IMR-90 (cell line): ENCODE results near the gene FSIP1. TPM values are rescaled to one million over a fixed set of nuclear protein-coding genes. Genes with fewer than 3 reads are reported as not detected.

Experiments used
- ATAC-seq: fragments of 200-7000 bp; cut with Tn5 transposase; 2 replicates; pipeline ENCODE4 v1.9.1; 2020; ENCODE audit warnings: low read depth, mild to moderate bottlenecking, moderate library complexity
- BruUV-seq: library from RNA; stranded (reverse); fragments of 400-500 nt; replicated peaks from 2 replicates; lab custom pipeline; 2021; lab: Mats Ljungman, UMichigan
- CTCF ChIA-PET: fragments of 300-600 bp; formaldehyde crosslinking; extraction: SDS; loops from one replicate; lab custom pipeline; 2021; ENCODE audit warnings: antibody characterized with exemption; lab: Yijun Ruan, JAX
- POLR2A ChIA-PET: fragments of 300-600 bp; sonication (Branson Sonifier 250); formaldehyde crosslinking; loops from one replicate; lab custom pipeline; 2022; ENCODE audit warnings: antibody characterized with exemption; ENCODE audit not compliant: unreplicated experiment; lab: Charles Lee
- DNase-seq: peaks from one replicate; pipeline ENCODE4 v3.0.0; 2013
- H2AFZ ChIP-seq: replicated peaks from 2 replicates; pipeline ENCODE3; 2013; ENCODE audit warnings: low read length, mild to moderate bottlenecking; ENCODE audit not compliant: poor library complexity
- H2AK5ac ChIP-seq: 2 replicates; pipeline ENCODE4 v1.6.1; 2013; ENCODE audit warnings: low read depth, low read length, inconsistent platforms
- H2AK9ac ChIP-seq: replicated peaks from 2 replicates; pipeline ENCODE3; 2013; ENCODE audit warnings: mild to moderate bottlenecking, low read depth, low read length, moderate library complexity; ENCODE audit not compliant: poor library complexity
- H2BK120ac ChIP-seq: 2 replicates; pipeline ENCODE4 v1.6.1; 2013; ENCODE audit warnings: low read depth, low read length, inconsistent platforms
- H2BK15ac ChIP-seq: 3 replicates; pipeline ENCODE4 v1.6.1; 2013; ENCODE audit warnings: low read depth, low read length, inconsistent platforms
- H2BK20ac ChIP-seq: 2 replicates; pipeline ENCODE4 v1.6.1; 2013; ENCODE audit warnings: low read depth, mild to moderate bottlenecking, inconsistent platforms, low read length, moderate library complexity
- H2BK5ac ChIP-seq: 2 replicates; pipeline ENCODE4 v1.6.1; 2013; ENCODE audit warnings: mild to moderate bottlenecking, low read depth, low read length, inconsistent platforms; ENCODE audit not compliant: poor library complexity, severe bottlenecking
- H3K14ac ChIP-seq: replicated peaks from 2 replicates; pipeline ENCODE4 v1.6.1; 2013; ENCODE audit warnings: low read depth, low read length, inconsistent platforms
- H3K18ac ChIP-seq: 2 replicates; pipeline ENCODE4 v1.6.1; 2013; ENCODE audit warnings: low read depth, low read length, control low read depth
- H3K23ac ChIP-seq: 2 replicates; pipeline ENCODE4 v1.6.1; 2013; ENCODE audit warnings: low read depth, low read length, inconsistent platforms
- H3K27ac ChIP-seq: 2 replicates; pipeline ENCODE4 v1.5.1; 2013; ENCODE audit warnings: mild to moderate bottlenecking, control low read depth, low read length; ENCODE audit not compliant: insufficient read depth
- H3K27me3 ChIP-seq: 2 replicates; pipeline ENCODE4 v1.6.1; 2013; ENCODE audit warnings: low read length; ENCODE audit not compliant: control insufficient read depth, insufficient read depth
- H3K36me3 ChIP-seq: 2 replicates; pipeline ENCODE4 v1.6.1; 2013; ENCODE audit warnings: low read length, mixed read lengths; ENCODE audit not compliant: control insufficient read depth, insufficient read depth
- H3K4ac ChIP-seq: 2 replicates; pipeline ENCODE4 v1.6.1; 2013; ENCODE audit warnings: low read depth, low read length, inconsistent platforms
- H3K4me1 ChIP-seq: 2 replicates; pipeline ENCODE4 v1.6.1; 2013; ENCODE audit warnings: low read length, mixed read lengths; ENCODE audit not compliant: control insufficient read depth, insufficient read depth
- H3K4me2 ChIP-seq: 2 replicates; pipeline ENCODE4 v1.6.1; 2013; ENCODE audit warnings: low read depth, mild to moderate bottlenecking, control low read depth, low read length, moderate library complexity
- H3K4me3 ChIP-seq: 2 replicates; pipeline ENCODE4 v1.5.1; 2013; ENCODE audit warnings: low read depth, mild to moderate bottlenecking, control low read depth, low read length, moderate library complexity; ENCODE audit not compliant: insufficient read depth
- H3K56ac ChIP-seq: 2 replicates; pipeline ENCODE4 v1.6.1; 2013; ENCODE audit warnings: low read length, inconsistent platforms; ENCODE audit not compliant: insufficient read depth; ENCODE audit errors: extremely low read depth
- H3K79me1 ChIP-seq, 2 experiments: 2 replicates each; pipeline ENCODE4 v1.6.1; 2013; ENCODE audit warnings: low read length in 2 of 2, inconsistent platforms in 1 of 2, low read depth in 1 of 2
- H3K9ac ChIP-seq: 2 replicates; pipeline ENCODE4 v1.6.1; 2013; ENCODE audit warnings: low read depth, low read length, control low read depth
- H3K9me1 ChIP-seq: 2 replicates; pipeline ENCODE4 v1.6.1; 2013; ENCODE audit warnings: low read length, inconsistent platforms; ENCODE audit not compliant: insufficient read depth
- H3K9me3 ChIP-seq: 2 replicates; pipeline ENCODE4 v1.6.1; 2013; ENCODE audit warnings: low read length; ENCODE audit not compliant: control insufficient read depth, insufficient read depth
- H4K20me1 ChIP-seq: 2 replicates; pipeline ENCODE4 v1.6.1; 2013; ENCODE audit warnings: low read length, inconsistent platforms; ENCODE audit not compliant: insufficient read depth
- H4K5ac ChIP-seq: 2 replicates; pipeline ENCODE4 v1.6.1; 2013; ENCODE audit warnings: mild to moderate bottlenecking, low read depth, low read length, control low read depth
- H4K8ac ChIP-seq, 2 experiments: 2 replicates each; pipeline ENCODE4 v1.6.1; 2013; ENCODE audit warnings: low read depth in 2 of 2, low read length in 2 of 2, control low read depth in 1 of 2, inconsistent platforms in 1 of 2
- H4K91ac ChIP-seq: 2 replicates; pipeline ENCODE4 v1.6.1; 2013; ENCODE audit warnings: low read depth, low read length, inconsistent platforms; ENCODE audit not compliant: insufficient read depth
- BHLHE40 ChIP-seq: fragments of 150-350 bp; IDR thresholded peaks from 2 replicates; pipeline ENCODE4 v1.6.1; 2016; ENCODE audit warnings: mild to moderate bottlenecking, low read depth, low read length
- POLR2A ChIP-seq: IDR thresholded peaks from 2 replicates; pipeline ENCODE4 v1.6.1; 2012; ENCODE audit warnings: mild to moderate bottlenecking, low read depth, low read length
- RFX5 ChIP-seq: IDR thresholded peaks from 2 replicates; pipeline ENCODE4 v1.8.0; 2012; ENCODE audit warnings: low read depth, mild to moderate bottlenecking, low read length, moderate library complexity
- SMC3 ChIP-seq: fragments of 150-350 bp; IDR thresholded peaks from 2 replicates; pipeline ENCODE4 v1.6.1; 2016; ENCODE audit warnings: low read depth, mild to moderate bottlenecking, antibody characterized with exemption, low read length, moderate library complexity
- USF2 ChIP-seq: fragments of 150-350 bp; IDR thresholded peaks from 2 replicates; pipeline ENCODE4 v1.6.1; 2017; ENCODE audit warnings: mild to moderate bottlenecking, antibody characterized with exemption, low read length, low read depth
- WGBS, 2 experiments: methylation state at CpG; one replicate each; pipeline versions ENCODE4 v1.1.5 to v1.1.7; 2013; ENCODE audit warnings: missing lambda C conversion rate in 2 of 2; ENCODE audit not compliant: insufficient read length in 1 of 2; ENCODE audit errors: extremely low coverage in 2 of 2; 5-methylcytosine and 5-hydroxymethylcytosine counted together
- dilution Hi-C: fragments of 300-500 bp; cut with HindIII; formaldehyde crosslinking; loops from one replicate; pipeline ENCODE4 v1.14.3; 2018; ENCODE audit warnings: low sequenced_read_pairs; ENCODE audit not compliant: unreplicated experiment
- in situ Hi-C: fragments of 300-500 bp; cut with MboI; formaldehyde crosslinking; loops from 3 replicates; pipeline ENCODE4 v1.14.3; 2019; ENCODE audit warnings: low sequenced_read_pairs, inconsistent platforms, mixed read lengths
- intact Hi-C: fragments of 100-400 bp; cut with micrococcal nuclease; formaldehyde crosslinking; loops from 2 replicates; pipeline ENCODE4 v1.10.0; 2022
- polyA plus RNA-seq, 3 experiments: library from polyadenylated mRNA; depleted of rRNA; stranded (reverse); fragments of >200 nt; gene quantifications; 2 replicates each; pipeline ENCODE4 v1.2.3, GENCODE V29; 2012; ENCODE audit warnings: low replicate concordance in 1 of 3
- total RNA-seq: library from RNA; depleted of rRNA; stranded (reverse); fragments of >200 nt; gene quantifications from 2 replicates; pipeline ENCODE4 v1.2.3, GENCODE V29; 2012

Gene FSIP1
- total and polyA plus RNA-seq, 2 of the 4 experiments (the other 2 are of a cell fraction) = 0.10 to 0.18 TPM

GRCh38 chr15:39598186-39598850 is 184.3 kb downstream of the FSIP1 start:
- Histone ChIP-seq H3K23ac (no peak overlapping the region), H3K9me3 (no peaks in the 10 kb centered on the region), H2BK20ac (no peak overlapping the region), H3K56ac (no peak overlapping the region), H3K27ac (no peak overlapping the region), H3K4ac (no peak overlapping the region), H2BK15ac (no peak overlapping the region), H2BK120ac (no peak overlapping the region), H3K18ac (no peak overlapping the region), H3K14ac (no peak overlapping the region), H2AFZ (no peak overlapping the region), H3K36me3 (peaks cover 25% of the 10 kb centered on the region), H3K27me3 (no peaks in the 10 kb centered on the region), H3K9me1 (peaks cover 8% of the 10 kb centered on the region), H3K4me2 (no peak overlapping the region), H2AK9ac (no peak overlapping the region), H4K8ac (no peak overlapping the region), H2AK5ac (no peak overlapping the region), H2BK5ac (no peak overlapping the region), H3K4me1 (peaks cover 2% of the 10 kb centered on the region), H4K20me1 (peaks cover 58% of the 10 kb centered on the region), H3K4me3 (no peak overlapping the region), H4K91ac (no peak overlapping the region), H3K9ac (no peak overlapping the region), H3K79me1 (peaks cover 0 to 21% of the 10 kb centered on the region in 2 experiments; a peak in 2 of 4 replicates), H4K5ac (no peak overlapping the region)
- WGBS, 2 experiments = no CpG with 5 or more reads among the region's 3 CpGs
- intact Hi-C loops (no loop called here), dilution Hi-C loops (no loop called here), in situ Hi-C loops (no loop called here)
- TF ChIP-seq BHLHE40 = 0 out of 2 replicates have a peak, but pooled peaks have one; percentile 6
- peak; percentile 70 for TF ChIP-seq POLR2A
- peak; percentile 40; the same call in 1 of the 2 replicates for TF ChIP-seq USF2
- no peak for TF ChIP-seq SMC3
- TF ChIP-seq RFX5 = no peak
- BruUV-seq = no TSS peak
- ChIA-PET POLR2A (interaction anchor here (0.6 to 1.4 kb wide), 4 partner anchors 10 to 370 kb away, joined by 3 to 5 read pairs (median 4); no protein-coding TSS in a partner anchor), CTCF (no interaction called here)
- DNase-seq = peak; percentile 80
- peak; percentile 2 for ATAC-seq
